IPS-20b (cell line): Measurements from ENCODE around the gene SPEF2.
"Not testable (repeated sequence)": the region's sequence is repeated elsewhere in the genome, so short reads cannot be mapped to it uniquely, and the experiment has no call there.

Experiments
- H3K27ac ChIP-seq: one replicate; pipeline ENCODE4 v1.5.1; 2013; ENCODE audit warnings: low read length
- H3K27me3 ChIP-seq: 2 replicates; pipeline ENCODE4 v1.6.1; 2013; ENCODE audit warnings: mild to moderate bottlenecking, low read length, inconsistent platforms; ENCODE audit not compliant: insufficient read depth
- H3K36me3 ChIP-seq: 2 replicates; pipeline ENCODE4 v1.6.1; 2013; ENCODE audit warnings: low read depth, mild to moderate bottlenecking, inconsistent platforms, low read length, moderate library complexity; ENCODE audit not compliant: insufficient read depth
- H3K4me1 ChIP-seq: 2 replicates; pipeline ENCODE4 v1.6.1; 2013; ENCODE audit warnings: mild to moderate bottlenecking, control low read depth, inconsistent platforms, low read length, moderate library complexity; ENCODE audit not compliant: insufficient read depth
- H3K4me3 ChIP-seq: 2 replicates; pipeline ENCODE4 v1.5.1; 2013; ENCODE audit warnings: mild to moderate bottlenecking, low read length, inconsistent platforms
- H3K9ac ChIP-seq: 2 replicates; pipeline ENCODE4 v1.6.1; 2013; ENCODE audit warnings: low read depth, mild to moderate bottlenecking, inconsistent platforms, low read length, moderate library complexity
- H3K9me3 ChIP-seq: 2 replicates; pipeline ENCODE4 v1.6.1; 2013; ENCODE audit warnings: mild to moderate bottlenecking, low read depth, low read length, inconsistent platforms; ENCODE audit not compliant: insufficient read depth

SPEF2 gene

GRCh38 chr5:35659556-35659955 lies 41.9 kb downstream of the SPEF2 start:
- Histone ChIP-seq H3K27ac (no peak overlapping the region), H3K36me3 (no peaks in the 10 kb centered on the region), H3K4me3 (no peak overlapping the region), H3K4me1 (peaks cover 9% of the 10 kb centered on the region), H3K9me3 (no peaks in the 10 kb centered on the region), H3K27me3 (no peaks in the 10 kb centered on the region), H3K9ac (no peak overlapping the region)

GRCh38 chr5:35660451-35660850 lies 42.8 kb downstream of the SPEF2 start:
- no peaks in the 10 kb centered on the region for H3K36me3 ChIP-seq
- no peak overlapping the region for H3K27ac ChIP-seq
- H3K27me3 ChIP-seq: no peaks in the 10 kb centered on the region

GRCh38 chr5:35664584-35664983 lies 46.9 kb downstream of the SPEF2 start:
- no peaks in the 10 kb centered on the region for H3K36me3 ChIP-seq
- H3K9ac ChIP-seq: no peak overlapping the region

More at GRCh38 chr5:35660451-35660850, 42.8 kb downstream of the SPEF2 start:
- no peak overlapping the region for H3K4me3 ChIP-seq
- peaks cover 9% of the 10 kb centered on the region for H3K4me1 ChIP-seq
- H3K9ac ChIP-seq: no peak overlapping the region
- H3K9me3 ChIP-seq: no peaks in the 10 kb centered on the region

DNA sequence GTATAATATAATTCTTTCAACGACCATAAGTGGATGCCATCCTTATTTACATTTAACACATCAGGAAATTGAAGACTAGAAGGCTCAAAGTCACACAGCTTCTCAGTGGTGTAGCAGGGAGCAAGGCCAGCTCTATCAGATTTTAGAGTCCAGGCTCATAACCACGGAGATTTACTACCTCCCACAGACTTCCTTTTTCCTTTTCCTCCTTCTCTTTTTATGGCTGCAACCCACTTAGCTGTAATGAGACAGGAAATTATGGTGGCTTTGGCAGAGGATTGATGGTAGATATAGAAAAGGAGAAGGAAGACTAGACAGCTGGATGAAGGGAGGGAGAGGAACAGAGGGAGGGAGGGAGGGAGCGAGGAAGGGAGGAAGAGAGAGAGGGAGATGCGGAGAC lies 47.4 kb downstream of the SPEF2 start:
- no peak overlapping the region for H3K4me3 ChIP-seq
- no peaks in the 10 kb centered on the region for H3K36me3 ChIP-seq
- H3K4me1 ChIP-seq: no peaks in the 10 kb centered on the region
- H3K9ac ChIP-seq: no peak overlapping the region
- no peaks in the 10 kb centered on the region for H3K9me3 ChIP-seq
- H3K27ac ChIP-seq: no peak overlapping the region
- no peaks in the 10 kb centered on the region for H3K27me3 ChIP-seq

More at GRCh38 chr5:35664584-35664983, 46.9 kb downstream of the SPEF2 start:
- Histone ChIP-seq H3K4me1 (no peaks in the 10 kb centered on the region), H3K4me3 (no peak overlapping the region), H3K27ac (no peak overlapping the region), H3K9me3 (no peaks in the 10 kb centered on the region), H3K27me3 (no peaks in the 10 kb centered on the region)

DNA sequence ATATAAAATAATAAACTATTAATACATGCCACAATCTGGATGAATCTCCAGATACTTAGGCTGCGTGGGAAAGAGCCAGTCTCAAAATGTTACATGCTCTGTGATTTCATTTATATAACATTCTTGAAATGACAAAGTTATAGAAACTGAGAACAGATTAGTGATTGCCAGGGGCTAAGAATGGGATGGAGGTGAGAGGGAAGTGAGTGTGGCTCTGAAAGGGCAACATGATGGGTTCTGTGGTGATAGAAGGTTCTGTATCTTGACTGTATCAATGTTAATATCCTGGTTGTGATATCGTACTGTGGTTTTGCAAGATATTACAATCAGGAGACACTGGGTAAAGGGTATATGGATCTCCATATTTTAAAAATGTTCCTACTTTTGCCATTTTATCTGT lies 50.7 kb downstream of the SPEF2 start:
- Histone ChIP-seq H3K9ac (no peak overlapping the region), H3K4me1 (no peaks in the 10 kb centered on the region), H3K27me3 (no peaks in the 10 kb centered on the region), H3K4me3 (no peak overlapping the region), H3K9me3 (no peaks in the 10 kb centered on the region), H3K36me3 (no peaks in the 10 kb centered on the region), H3K27ac (no peak overlapping the region)

DNA sequence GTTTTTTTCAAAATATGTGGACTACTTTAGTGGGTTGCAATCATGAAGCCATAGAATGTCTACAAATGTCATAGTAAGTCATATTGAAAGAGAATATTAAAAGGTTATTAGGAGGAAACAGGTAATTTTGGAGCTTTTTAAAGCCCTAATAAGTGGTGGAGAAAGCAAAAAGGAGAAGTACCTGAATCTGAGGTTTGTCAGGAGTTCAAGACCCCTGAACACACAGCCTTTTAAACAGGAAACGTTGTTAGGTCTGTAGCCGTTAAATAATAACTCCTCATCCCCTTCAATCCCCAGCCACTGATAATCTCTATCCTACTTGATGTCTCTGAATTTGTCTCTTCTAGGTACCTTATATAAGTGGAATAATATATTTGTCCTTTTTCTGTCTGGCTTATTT lies 51.1 kb downstream of the SPEF2 start:
- Histone ChIP-seq H3K9me3 (no peaks in the 10 kb centered on the region), H3K36me3 (no peaks in the 10 kb centered on the region), H3K27me3 (no peaks in the 10 kb centered on the region), H3K27ac (no peak overlapping the region), H3K4me1 (no peaks in the 10 kb centered on the region), H3K9ac (no peak overlapping the region), H3K4me3 (no peak overlapping the region)

GRCh38 chr5:35671541-35672295 lies 54.1 kb downstream of the SPEF2 start:
- H3K27ac ChIP-seq: no peak overlapping the region
- no peaks in the 10 kb centered on the region for H3K27me3 ChIP-seq
- H3K9ac ChIP-seq: no peak overlapping the region
- H3K36me3 ChIP-seq: no peaks in the 10 kb centered on the region
- H3K4me3 ChIP-seq: no peak overlapping the region
- H3K4me1 ChIP-seq: 0 out of 2 replicates have a peak, but pooled peaks cover 2% of the 10 kb centered on the region
- no peaks in the 10 kb centered on the region for H3K9me3 ChIP-seq

DNA sequence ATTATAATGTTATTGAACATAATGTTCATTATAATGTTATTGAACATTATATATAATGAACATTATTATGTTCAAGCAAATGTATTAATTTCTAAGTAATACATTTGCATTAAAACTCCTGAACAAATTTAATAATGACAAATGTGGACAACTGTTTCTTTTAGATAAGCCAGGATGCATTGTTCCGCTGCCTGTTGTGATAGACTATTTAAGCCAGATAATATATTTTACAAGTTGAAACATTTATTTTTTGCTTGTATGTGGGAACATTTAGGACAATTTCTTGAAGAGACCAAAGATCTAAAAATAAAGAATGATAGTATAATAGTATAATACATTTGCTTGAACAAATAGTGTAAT lies 54.6 kb downstream of the SPEF2 start:
- not testable (repeated sequence) for H3K27ac ChIP-seq

GRCh38 chr5:35672995-35673394 lies 55.3 kb downstream of the SPEF2 start:
- H3K27me3 ChIP-seq: no peaks in the 10 kb centered on the region
- 0 out of 2 replicates have a peak, but pooled peaks cover 2% of the 10 kb centered on the region for H3K4me1 ChIP-seq

More for the DNA sequence above, 54.6 kb downstream of the SPEF2 start:
- not testable (repeated sequence) for H3K4me3 ChIP-seq, H3K36me3 ChIP-seq, H3K9ac ChIP-seq, H3K9me3 ChIP-seq, H3K27me3 ChIP-seq, H3K4me1 ChIP-seq

GRCh38 chr5:35674049-35674448 lies 56.4 kb downstream of the SPEF2 start:
- H3K27ac ChIP-seq: no peak overlapping the region
- H3K9ac ChIP-seq: no peak overlapping the region
- H3K4me1 ChIP-seq: 0 out of 2 replicates have a peak, but pooled peaks cover 2% of the 10 kb centered on the region
- H3K27me3 ChIP-seq: no peaks in the 10 kb centered on the region
- no peak overlapping the region for H3K4me3 ChIP-seq
- no peaks in the 10 kb centered on the region for H3K9me3 ChIP-seq
- H3K36me3 ChIP-seq: no peaks in the 10 kb centered on the region

More at GRCh38 chr5:35672995-35673394, 55.3 kb downstream of the SPEF2 start:
- H3K27ac ChIP-seq: no peak overlapping the region
- H3K9me3 ChIP-seq: no peaks in the 10 kb centered on the region
- no peaks in the 10 kb centered on the region for H3K36me3 ChIP-seq
- no peak overlapping the region for H3K9ac ChIP-seq
- no peak overlapping the region for H3K4me3 ChIP-seq

DNA sequence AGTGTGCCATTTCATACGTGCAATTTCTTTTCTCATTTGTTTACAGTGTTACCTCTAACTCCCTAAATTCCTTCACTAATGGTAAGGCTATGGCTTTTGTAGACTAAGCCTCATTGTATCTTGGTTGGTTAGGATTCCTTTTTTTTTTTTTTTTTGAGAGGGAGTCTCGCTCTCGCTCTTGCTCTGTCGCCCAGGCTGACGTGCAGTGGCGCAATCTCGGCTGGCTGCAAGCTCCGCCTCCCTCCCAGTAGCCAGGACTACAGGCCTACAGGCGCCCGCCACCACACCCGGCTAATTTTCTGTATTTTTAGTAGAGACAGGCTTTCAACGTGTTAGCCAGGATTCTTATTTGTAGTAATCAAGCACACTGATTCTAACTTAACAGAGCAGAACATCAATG lies 57.7 kb downstream of the SPEF2 start:
- no peak overlapping the region for H3K9ac ChIP-seq
- no peak overlapping the region for H3K27ac ChIP-seq
- no peaks in the 10 kb centered on the region for H3K27me3 ChIP-seq

DNA sequence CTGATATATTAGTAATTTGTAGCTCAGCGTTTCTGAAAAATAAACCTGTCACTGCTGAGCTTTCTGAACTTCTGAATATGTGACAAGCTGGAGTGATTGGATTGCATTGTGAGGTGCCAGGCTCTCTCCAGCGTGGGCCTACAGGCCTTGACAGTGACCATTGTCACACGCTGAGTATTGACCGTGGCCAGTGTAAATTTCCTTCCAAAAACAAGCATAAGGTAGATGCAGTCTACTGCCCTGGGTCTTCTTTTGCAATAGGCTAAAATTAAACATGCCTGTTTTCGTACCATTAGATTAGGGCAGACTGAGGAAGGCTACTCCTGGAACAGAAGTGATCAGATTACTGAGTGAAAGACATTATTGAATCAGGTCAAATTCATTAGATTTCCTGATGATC lies 60.2 kb downstream of the SPEF2 start:
- Histone ChIP-seq H3K27ac (no peak overlapping the region), H3K9ac (no peak overlapping the region), H3K4me1 (0 out of 2 replicates have a peak, but pooled peaks cover 2% of the 10 kb centered on the region), H3K9me3 (no peaks in the 10 kb centered on the region), H3K27me3 (no peaks in the 10 kb centered on the region), H3K4me3 (no peak overlapping the region), H3K36me3 (no peaks in the 10 kb centered on the region)

More for the DNA sequence above, 57.7 kb downstream of the SPEF2 start:
- Histone ChIP-seq H3K36me3 (no peaks in the 10 kb centered on the region), H3K9me3 (no peaks in the 10 kb centered on the region), H3K4me3 (no peak overlapping the region), H3K4me1 (0 out of 2 replicates have a peak, but pooled peaks cover 2% of the 10 kb centered on the region)
